Lung (tissue), 12 donors: ENCODE results near the gene GABRA4. TPM values are rescaled to one million over a fixed set of nuclear protein-coding genes. Genes with fewer than 3 reads are reported as not detected.

Experiments
- ATAC-seq: fragments of 200-7000 bp; cut with Tn5 transposase; one replicate; pipeline ENCODE4 v1.9.1; 2020; ENCODE audit warnings: moderate number of reproducible peaks; ENCODE audit not compliant: insufficient read depth, low FRiP score
- DNase-seq, 3 donors: peaks; one replicate each; pipeline ENCODE4 v3.0.0-alpha.2; 2013 to 2017
- H3K27ac ChIP-seq, 2 donors: one replicate each; pipeline ENCODE4 v1.5.1; 2013; ENCODE audit warnings: mild to moderate bottlenecking in 2 of 2, moderate library complexity in 2 of 2, control low read depth in 1 of 2, inconsistent platforms in 1 of 2, low read depth in 1 of 2, low read length in 1 of 2
- H3K27me3 ChIP-seq, 3 donors: one replicate each; pipeline ENCODE4 v1.5.1; 2013; ENCODE audit warnings: low read length in 2 of 3; ENCODE audit not compliant: control insufficient read depth in 3 of 3, insufficient read depth in 3 of 3
- H3K36me3 ChIP-seq, 4 donors: one replicate each; pipeline ENCODE4 v1.5.1; 2013; ENCODE audit warnings: low read length in 4 of 4, mild to moderate bottlenecking in 1 of 4, moderate library complexity in 1 of 4; ENCODE audit not compliant: control insufficient read depth in 4 of 4, insufficient read depth in 4 of 4
- H3K4me1 ChIP-seq, 5 donors: one replicate each; pipeline ENCODE4 v1.5.1; 2013; ENCODE audit warnings: low read length in 5 of 5, mild to moderate bottlenecking in 2 of 5, moderate library complexity in 1 of 5; ENCODE audit not compliant: control insufficient read depth in 5 of 5, insufficient read depth in 5 of 5
- H3K4me3 ChIP-seq: one replicate; pipeline ENCODE4 v1.5.1; 2013; ENCODE audit warnings: mild to moderate bottlenecking, control low read depth, moderate library complexity
- H3K9ac ChIP-seq, 2 donors: one replicate each; pipeline ENCODE4 v1.5.1; 2013; ENCODE audit warnings: low read length in 2 of 2, control low read depth in 1 of 2; ENCODE audit not compliant: insufficient read depth in 1 of 2
- H3K9me3 ChIP-seq, 4 donors: one replicate each; pipeline ENCODE4 v1.5.1; 2013; ENCODE audit warnings: low read length in 3 of 4, mild to moderate bottlenecking in 1 of 4, moderate library complexity in 1 of 4; ENCODE audit not compliant: control insufficient read depth in 4 of 4, insufficient read depth in 3 of 4
- WGBS, 2 donors: extraction: QIAGEN DNeasy Blood & Tissue Kit; methylation state at CpG; one replicate each; pipeline ENCODE4 v1.1.7; 2013; 5-methylcytosine and 5-hydroxymethylcytosine counted together
- polyA plus RNA-seq, 2 donors: library from polyadenylated mRNA; stranded (reverse); fragments of 200-250 nt; gene quantifications; one replicate each; pipeline ENCODE4 v1.2.1, GENCODE V29; 2013
- total RNA-seq, 2 donors: library from RNA; depleted of rRNA in 1 of 2; stranded (reverse); fragments of >200 nt in 1 of 2; gene quantifications; one replicate each; pipeline ENCODE4 v1.2.1, GENCODE V29; 2014 to 2021
- TF ChIP-seq, protein P1 (sequence below): IDR thresholded peaks from 2 replicates; pipeline ENCODE4 v1.5.1; 2012; ENCODE audit warnings: mild to moderate bottlenecking; ENCODE audit errors: control extremely low read depth, extremely low read depth
- donor health status: control.
- donor health status: control.
- donor health status: Bipolar disorder and iron deficiency.
- donor health status: healthy.
- donor health status: DM: yes; HTN: yes; CAD: no.

Gene GABRA4
- total and polyA plus RNA-seq, 4 donors, result 0.09 TPM; not detected in 3

DNA sequence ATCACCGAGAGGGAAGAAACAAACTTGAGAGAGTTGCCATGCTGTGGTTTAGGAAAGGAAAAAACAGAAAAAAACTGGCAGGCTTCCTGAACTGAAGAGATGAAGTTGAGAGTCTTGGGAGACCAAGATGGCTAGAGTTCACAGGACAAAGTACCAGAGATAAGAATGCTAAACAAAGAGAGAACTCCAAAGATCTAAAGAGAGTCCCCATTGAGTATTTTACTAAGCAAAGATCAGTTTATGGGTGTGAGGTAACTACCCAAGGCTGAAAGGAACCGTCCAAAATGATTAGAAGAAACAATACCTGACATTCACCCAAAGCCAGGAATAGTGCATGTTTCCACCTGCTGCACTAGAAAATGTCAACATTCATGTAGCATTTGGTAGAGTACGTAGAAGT is 62.5 kb downstream of the GABRA4 start:
- Histone ChIP-seq H3K4me3 (no peak overlapping the region), H3K9ac (no peak overlapping the region), H3K27ac (no peak overlapping the region), H3K36me3 (no peaks in the 10 kb centered on the region), H3K4me1 (peaks cover 0 to 2% (median 0%) of the 10 kb centered on the region in 5 donors), H3K27me3 (peaks cover 0 to 2% (median 0%) of the 10 kb centered on the region in 3 donors), H3K9me3 (no peaks in the 10 kb centered on the region)
- WGBS, 2 donors, result 51 to 56% methylated on average over 3 of the region's 3 CpGs
- no peak for DNase-seq
- TF ChIP-seq, protein P1, sequence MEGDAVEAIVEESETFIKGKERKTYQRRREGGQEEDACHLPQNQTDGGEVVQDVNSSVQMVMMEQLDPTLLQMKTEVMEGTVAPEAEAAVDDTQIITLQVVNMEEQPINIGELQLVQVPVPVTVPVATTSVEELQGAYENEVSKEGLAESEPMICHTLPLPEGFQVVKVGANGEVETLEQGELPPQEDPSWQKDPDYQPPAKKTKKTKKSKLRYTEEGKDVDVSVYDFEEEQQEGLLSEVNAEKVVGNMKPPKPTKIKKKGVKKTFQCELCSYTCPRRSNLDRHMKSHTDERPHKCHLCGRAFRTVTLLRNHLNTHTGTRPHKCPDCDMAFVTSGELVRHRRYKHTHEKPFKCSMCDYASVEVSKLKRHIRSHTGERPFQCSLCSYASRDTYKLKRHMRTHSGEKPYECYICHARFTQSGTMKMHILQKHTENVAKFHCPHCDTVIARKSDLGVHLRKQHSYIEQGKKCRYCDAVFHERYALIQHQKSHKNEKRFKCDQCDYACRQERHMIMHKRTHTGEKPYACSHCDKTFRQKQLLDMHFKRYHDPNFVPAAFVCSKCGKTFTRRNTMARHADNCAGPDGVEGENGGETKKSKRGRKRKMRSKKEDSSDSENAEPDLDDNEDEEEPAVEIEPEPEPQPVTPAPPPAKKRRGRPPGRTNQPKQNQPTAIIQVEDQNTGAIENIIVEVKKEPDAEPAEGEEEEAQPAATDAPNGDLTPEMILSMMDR, result no peak
- ATAC-seq, result no peak

- no peak overlapping the region for H3K27ac ChIP-seq
- H3K36me3 ChIP-seq, result no peaks in the 10 kb centered on the region
- no peak overlapping the region for H3K9ac ChIP-seq
- no peak overlapping the region for H3K4me3 ChIP-seq
- no peak for DNase-seq
- no peak for ATAC-seq
- no peaks in the 10 kb centered on the region for H3K4me1 ChIP-seq
- H3K9me3 ChIP-seq, result no peaks in the 10 kb centered on the region
- peaks cover 0 to 2% (median 0%) of the 10 kb centered on the region in 3 donors for H3K27me3 ChIP-seq
- TF ChIP-seq, protein P1, result no peak
Measured at GRCh38 chr4:46927201-46927600, 66.2 kb downstream of the GABRA4 start.

GRCh38 chr4:46924789-46925529 is 68.4 kb downstream of the GABRA4 start:
- TF ChIP-seq, protein P1, result no peak
- Histone ChIP-seq H3K27ac (no peak overlapping the region), H3K27me3 (no peaks in the 10 kb centered on the region), H3K4me1 (no peaks in the 10 kb centered on the region), H3K36me3 (no peaks in the 10 kb centered on the region), H3K9me3 (no peaks in the 10 kb centered on the region), H3K4me3 (no peak overlapping the region), H3K9ac (no peak overlapping the region)
- DNase-seq, result no peak
- ATAC-seq, result no peak

GRCh38 chr4:46922205-46922604 is 71.2 kb downstream of the GABRA4 start:
- Histone ChIP-seq H3K4me1 (no peaks in the 10 kb centered on the region), H3K27ac (no peak overlapping the region)
- no peak for ATAC-seq

More at GRCh38 chr4:46922205-46922604, 71.2 kb downstream of the GABRA4 start:
- Histone ChIP-seq H3K36me3 (no peaks in the 10 kb centered on the region), H3K4me3 (no peak overlapping the region), H3K9ac (no peak overlapping the region), H3K27me3 (no peaks in the 10 kb centered on the region), H3K9me3 (no peaks in the 10 kb centered on the region)
- WGBS, 2 donors, result 67 to 74% methylated on average over 3 of the region's 3 CpGs
- TF ChIP-seq, protein P1, result no peak
- DNase-seq, result no peak
